ENCODE data around the gene ARHGEF26.

ARHGEF26 gene

GRCh38 chr3:154115332-154115731, 5.9 kb upstream of the ARHGEF26 start:
- DNase-seq: no peak

GRCh38 chr3:154119951-154120350, 1.2 kb upstream of the ARHGEF26 start:
- no peak for DNase-seq

- peak; percentile 20 for DNase-seq
These were observed 736 bp downstream of the ARHGEF26 start for GRCh38 chr3:154121701-154122551.

GRCh38 chr3:154122552-154122911, 1.3 kb downstream of the ARHGEF26 start:
- no peak for DNase-seq

GRCh38 chr3:154122912-154123559, 1.8 kb downstream of the ARHGEF26 start:
- DNase-seq: no peak

GRCh38 chr3:154123906-154124305, 2.7 kb downstream of the ARHGEF26 start:
- DNase-seq: no peak

GRCh38 chr3:154125378-154126030, 4.3 kb downstream of the ARHGEF26 start:
- no peak for DNase-seq

GRCh38 chr3:154126651-154127050, 5.5 kb downstream of the ARHGEF26 start:
- DNase-seq: no peak

- DNase-seq: no peak
These were observed 8.4 kb downstream of the ARHGEF26 start for GRCh38 chr3:154129625-154130024.

GRCh38 chr3:154130540-154130939, 9.3 kb downstream of the ARHGEF26 start:
- no peak for DNase-seq

- no peak for DNase-seq
These were observed 10.6 kb downstream of the ARHGEF26 start for GRCh38 chr3:154131830-154132229.

- DNase-seq: no peak
These were observed 11.7 kb downstream of the ARHGEF26 start for GRCh38 chr3:154132777-154133375.

GRCh38 chr3:154135511-154136173, 14.5 kb downstream of the ARHGEF26 start:
- no peak for DNase-seq

- no peak for DNase-seq
These were observed 15.8 kb downstream of the ARHGEF26 start for GRCh38 chr3:154137036-154137435.

GRCh38 chr3:154139996-154140436, 18.8 kb downstream of the ARHGEF26 start:
- no peak for DNase-seq

GRCh38 chr3:154142608-154143007, 21.4 kb downstream of the ARHGEF26 start:
- no peak for DNase-seq

- no peak for DNase-seq
These were observed 22.7 kb downstream of the ARHGEF26 start for GRCh38 chr3:154143873-154144272.

GRCh38 chr3:154144825-154145465, 23.8 kb downstream of the ARHGEF26 start:
- no peak for DNase-seq

GRCh38 chr3:154148541-154148940, 27.4 kb downstream of the ARHGEF26 start:
- no peak for DNase-seq

GRCh38 chr3:154149286-154149685, 28.1 kb downstream of the ARHGEF26 start:
- no peak for DNase-seq

GRCh38 chr3:154151969-154152368, 30.8 kb downstream of the ARHGEF26 start:
- DNase-seq: no peak

GRCh38 chr3:154152741-154153140, 31.6 kb downstream of the ARHGEF26 start:
- no peak for DNase-seq
